Measurements from ENCODE around the gene INPP5J. TPM values are rescaled to one million over a fixed set of nuclear protein-coding genes. Genes with fewer than 3 reads are reported as not detected.

The INPP5J gene
- total RNA-seq, 4 donors from 2014 or later: 0.20 to 1.0 (median 0.67) TPM

DNA sequence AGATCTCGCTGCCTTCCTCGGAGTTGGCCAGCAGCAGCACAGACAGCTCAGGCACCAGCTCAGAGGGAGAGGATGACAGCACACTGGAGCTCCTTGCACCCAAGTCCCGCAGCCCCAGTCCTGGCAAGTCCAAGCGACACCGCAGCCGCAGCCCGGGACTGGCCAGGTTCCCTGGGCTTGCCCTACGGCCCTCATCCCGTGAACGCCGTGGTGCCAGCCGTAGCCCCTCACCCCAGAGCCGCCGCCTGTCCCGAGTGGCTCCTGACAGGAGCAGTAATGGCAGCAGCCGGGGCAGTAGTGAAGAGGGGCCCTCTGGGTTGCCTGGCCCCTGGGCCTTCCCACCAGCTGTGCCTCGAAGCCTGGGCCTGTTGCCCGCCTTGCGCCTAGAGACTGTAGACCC is 11.1 kb downstream of the INPP5J start:
- peaks cover 0 to 15% (median 0%) of the 10 kb centered on the region in 3 donors for H3K36me3 ChIP-seq
- no peak for DNase-seq (ENCODE audit: low spot score in 2 of 2)
- peaks cover 0 to 5% of the 10 kb centered on the region in 2 donors for H3K27me3 ChIP-seq
- 87 to 88% methylated on average over 15 to 19 of the region's 19 CpGs for WGBS, 2 donors
- no peak overlapping the region for H3K4me3 ChIP-seq
- TF ChIP-seq, protein P1, sequence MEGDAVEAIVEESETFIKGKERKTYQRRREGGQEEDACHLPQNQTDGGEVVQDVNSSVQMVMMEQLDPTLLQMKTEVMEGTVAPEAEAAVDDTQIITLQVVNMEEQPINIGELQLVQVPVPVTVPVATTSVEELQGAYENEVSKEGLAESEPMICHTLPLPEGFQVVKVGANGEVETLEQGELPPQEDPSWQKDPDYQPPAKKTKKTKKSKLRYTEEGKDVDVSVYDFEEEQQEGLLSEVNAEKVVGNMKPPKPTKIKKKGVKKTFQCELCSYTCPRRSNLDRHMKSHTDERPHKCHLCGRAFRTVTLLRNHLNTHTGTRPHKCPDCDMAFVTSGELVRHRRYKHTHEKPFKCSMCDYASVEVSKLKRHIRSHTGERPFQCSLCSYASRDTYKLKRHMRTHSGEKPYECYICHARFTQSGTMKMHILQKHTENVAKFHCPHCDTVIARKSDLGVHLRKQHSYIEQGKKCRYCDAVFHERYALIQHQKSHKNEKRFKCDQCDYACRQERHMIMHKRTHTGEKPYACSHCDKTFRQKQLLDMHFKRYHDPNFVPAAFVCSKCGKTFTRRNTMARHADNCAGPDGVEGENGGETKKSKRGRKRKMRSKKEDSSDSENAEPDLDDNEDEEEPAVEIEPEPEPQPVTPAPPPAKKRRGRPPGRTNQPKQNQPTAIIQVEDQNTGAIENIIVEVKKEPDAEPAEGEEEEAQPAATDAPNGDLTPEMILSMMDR (IDR thresholded peaks at IDR 0.05): no peak
- no peak for TF ChIP-seq POLR2A (IDR thresholded peaks at IDR 0.05)
- no peak for TF ChIP-seq EP300 (IDR thresholded peaks at IDR 0.05)
- no peak overlapping the region for H3K27ac ChIP-seq
- no peaks in the 10 kb centered on the region for H3K4me1 ChIP-seq
- no peaks in the 10 kb centered on the region for H3K9me3 ChIP-seq

DNA sequence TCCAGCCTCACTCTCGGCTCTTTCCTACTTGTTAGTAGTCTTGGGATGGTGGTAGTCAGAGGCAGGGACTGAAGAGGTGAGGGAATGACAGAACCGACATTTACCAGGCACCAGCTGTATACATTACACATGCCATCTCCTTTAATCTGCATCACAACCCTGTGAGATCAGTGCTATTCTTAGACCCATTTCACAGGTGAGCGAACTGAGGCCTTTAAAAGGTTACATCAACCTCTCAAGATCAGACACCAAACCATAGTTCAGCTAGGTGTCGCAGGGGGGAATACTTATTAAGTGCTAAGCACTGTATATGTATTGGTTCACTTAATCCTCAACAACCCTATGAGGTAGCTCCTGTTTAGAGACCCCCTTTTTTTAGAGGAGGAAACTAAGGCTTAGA is 11.9 kb downstream of the INPP5J start:
- H3K27me3 ChIP-seq: peaks cover 0 to 12% of the 10 kb centered on the region in 2 donors
- WGBS, 2 donors: 86 to 88% methylated on average over 4 of the region's 4 CpGs
- H3K4me1 ChIP-seq: no peaks in the 10 kb centered on the region
- no peak for DNase-seq (ENCODE audit: low spot score in 2 of 2)
- H3K4me3 ChIP-seq: no peak overlapping the region
- no peaks in the 10 kb centered on the region for H3K9me3 ChIP-seq
- TF ChIP-seq POLR2A (IDR thresholded peaks at IDR 0.05) (no peak), EP300 (IDR thresholded peaks at IDR 0.05) (no peak)
- TF ChIP-seq, protein P1 (IDR thresholded peaks at IDR 0.05): no peak
- H3K27ac ChIP-seq: no peak overlapping the region
- peaks cover 0 to 15% (median 0%) of the 10 kb centered on the region in 3 donors for H3K36me3 ChIP-seq

DNA sequence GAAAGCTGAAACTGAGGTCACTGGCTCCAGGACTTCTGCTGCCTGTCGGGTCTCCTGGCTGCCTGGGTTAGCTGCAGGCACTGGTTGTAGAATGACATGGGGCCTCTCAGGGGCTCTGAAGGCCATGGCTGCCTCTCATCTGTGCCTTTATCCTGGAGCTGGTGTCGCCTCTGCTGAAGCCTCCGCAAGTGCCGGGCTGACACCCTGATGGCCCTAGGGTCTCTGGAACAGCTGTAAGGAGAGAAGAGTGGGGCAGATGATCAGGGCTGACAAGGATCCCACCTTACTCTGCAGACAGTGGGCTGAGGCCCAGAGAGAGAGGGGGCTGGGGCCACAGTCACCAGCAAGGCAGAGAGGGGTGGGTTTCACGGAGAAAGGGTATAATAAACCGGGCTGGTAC is 12.9 kb downstream of the INPP5J start:
- H3K27me3 ChIP-seq: peaks cover 0 to 20% of the 10 kb centered on the region in 2 donors
- H3K4me3 ChIP-seq: no peak overlapping the region
- WGBS, 2 donors: 90 to 98% methylated on average over 3 to 6 of the region's 6 CpGs
- peaks cover 0 to 12% (median 0%) of the 10 kb centered on the region in 3 donors for H3K36me3 ChIP-seq
- H3K27ac ChIP-seq: no peak overlapping the region
- no peaks in the 10 kb centered on the region for H3K4me1 ChIP-seq
- no peak for TF ChIP-seq POLR2A (IDR thresholded peaks at IDR 0.05)
- TF ChIP-seq EP300 (IDR thresholded peaks at IDR 0.05): no peak
- TF ChIP-seq, protein P1 (IDR thresholded peaks at IDR 0.05): no peak
- DNase-seq (ENCODE audit: low spot score in 2 of 2): no peak
- H3K9me3 ChIP-seq: no peaks in the 10 kb centered on the region

DNA sequence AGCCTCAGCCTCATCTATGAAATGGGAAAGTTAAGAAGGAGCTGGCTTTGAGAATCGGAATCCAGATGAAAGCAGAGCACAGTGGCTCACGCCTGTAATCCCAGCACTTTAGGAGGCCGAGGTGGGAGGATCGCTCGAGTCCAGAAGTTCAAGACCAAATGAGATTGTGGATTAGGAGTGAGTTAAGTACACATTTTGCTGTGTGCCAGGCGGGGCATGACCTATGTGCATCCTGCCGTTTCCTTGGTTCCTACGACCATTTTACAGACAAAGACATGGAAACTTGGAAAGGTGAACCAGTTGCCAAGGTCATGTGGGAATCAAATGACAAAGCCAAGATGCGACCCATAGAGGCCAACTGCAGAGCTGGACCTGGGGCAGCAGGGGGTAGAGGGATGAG is 13.4 kb downstream of the INPP5J start:
- Histone ChIP-seq H3K9me3 (no peaks in the 10 kb centered on the region), H3K36me3 (peaks cover 0 to 12% (median 0%) of the 10 kb centered on the region in 3 donors), H3K4me3 (no peak overlapping the region), H3K27me3 (peaks cover 0 to 20% of the 10 kb centered on the region in 2 donors), H3K4me1 (no peaks in the 10 kb centered on the region), H3K27ac (no peak overlapping the region)
- TF ChIP-seq, protein P1 (IDR thresholded peaks at IDR 0.05): no peak
- TF ChIP-seq POLR2A (IDR thresholded peaks at IDR 0.05) (no peak), EP300 (IDR thresholded peaks at IDR 0.05) (no peak)
- DNase-seq (ENCODE audit: low spot score in 2 of 2): no peak
- 80 to 88% methylated on average over 9 of the region's 9 CpGs for WGBS, 2 donors

DNA sequence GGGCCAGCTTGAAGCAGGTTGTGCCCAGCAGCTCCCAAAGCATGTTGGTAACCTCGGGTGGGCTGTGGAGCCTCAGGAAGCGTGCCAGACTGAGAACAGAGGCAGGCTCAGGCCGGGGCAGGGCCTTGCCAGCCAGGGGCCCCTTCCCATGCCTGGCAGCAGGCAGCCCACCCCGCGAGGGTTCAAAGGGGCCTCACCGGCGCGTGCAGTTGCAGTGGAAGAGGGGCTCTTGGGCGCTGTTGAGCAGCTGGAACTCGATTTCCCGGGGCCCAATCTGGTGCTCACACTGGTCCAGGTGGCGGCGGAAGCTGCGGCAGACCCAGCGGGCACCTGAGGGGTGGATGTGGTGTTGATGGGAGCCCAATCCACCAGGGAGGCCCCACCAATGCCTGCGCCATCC is 13.9 kb downstream of the INPP5J start:
- DNase-seq (ENCODE audit: low spot score in 2 of 2): no peak
- Histone ChIP-seq H3K4me1 (no peaks in the 10 kb centered on the region), H3K27me3 (peaks cover 0 to 20% of the 10 kb centered on the region in 2 donors), H3K36me3 (peaks cover 0 to 12% (median 0%) of the 10 kb centered on the region in 3 donors), H3K4me3 (no peak overlapping the region), H3K27ac (no peak overlapping the region), H3K9me3 (no peaks in the 10 kb centered on the region)
- 87 to 94% methylated on average over 14 to 16 of the region's 16 CpGs for WGBS, 2 donors
- TF ChIP-seq POLR2A (IDR thresholded peaks at IDR 0.05) (no peak), EP300 (IDR thresholded peaks at IDR 0.05) (no peak)
- TF ChIP-seq, protein P1 (IDR thresholded peaks at IDR 0.05): no peak

All from tibial nerve (tissue), 4 donors.